ENCODE measurements around the gene MFRP. TPM values are rescaled to one million over a fixed set of nuclear protein-coding genes. Genes with fewer than 3 reads are reported as not detected.
A peak's percentile ranks its signal among the peaks of the same experiment; 100 is the strongest.

The MFRP gene
- total and polyA plus RNA-seq, 9 of the 15 experiments (the other 6 are each of a cell fraction or from before 2014, with no cell fraction given), result not detected

DNA sequence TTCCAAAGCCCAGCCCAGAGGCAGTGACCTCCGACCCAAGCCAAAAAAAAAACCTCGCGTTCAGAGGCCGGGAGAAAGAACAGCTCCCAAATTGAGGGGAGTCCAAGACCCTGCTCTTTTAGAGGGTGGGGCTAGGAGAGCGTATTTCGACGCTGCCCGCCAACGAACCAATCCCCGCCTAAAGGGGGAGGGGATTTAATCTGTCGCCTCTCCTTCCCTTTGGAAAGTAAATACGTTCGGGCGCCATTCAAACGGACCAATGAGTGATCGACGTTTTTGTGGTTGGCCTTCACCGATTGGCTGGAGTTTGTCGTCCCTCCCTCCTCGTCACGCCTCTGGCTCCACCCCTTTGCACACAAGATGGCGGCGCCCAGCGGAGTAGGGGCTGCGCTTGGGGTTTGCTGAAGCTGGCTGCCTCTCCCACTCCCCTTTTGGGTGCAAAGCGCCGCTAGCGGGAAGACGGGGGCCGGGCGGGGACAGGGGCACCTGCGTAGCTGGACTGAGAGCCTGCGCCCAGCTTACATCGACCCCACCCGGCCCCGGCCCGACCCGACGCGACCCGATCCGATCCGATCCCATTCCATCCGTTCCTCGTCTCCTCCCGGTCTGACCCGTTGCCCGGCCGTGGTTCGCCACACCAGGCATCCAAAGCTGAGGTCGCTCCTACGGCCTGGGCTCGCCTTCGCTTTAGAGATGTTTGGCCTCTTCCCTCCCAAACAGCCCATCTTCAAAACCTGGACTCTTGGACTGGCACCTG, 12.2 kb downstream of the MFRP start, which contains the start of gene RNF26:
Gene RNF26, plus strand, starts transcription at position 354 of the 757 bp plus-strand sequence. CDS start 596 bp downstream, outside the sequence.
- BruUV-seq (replicated peaks), result no TSS peak
- ATAC-seq, result peak; percentile 92
- TF ChIP-seq, protein P1, sequence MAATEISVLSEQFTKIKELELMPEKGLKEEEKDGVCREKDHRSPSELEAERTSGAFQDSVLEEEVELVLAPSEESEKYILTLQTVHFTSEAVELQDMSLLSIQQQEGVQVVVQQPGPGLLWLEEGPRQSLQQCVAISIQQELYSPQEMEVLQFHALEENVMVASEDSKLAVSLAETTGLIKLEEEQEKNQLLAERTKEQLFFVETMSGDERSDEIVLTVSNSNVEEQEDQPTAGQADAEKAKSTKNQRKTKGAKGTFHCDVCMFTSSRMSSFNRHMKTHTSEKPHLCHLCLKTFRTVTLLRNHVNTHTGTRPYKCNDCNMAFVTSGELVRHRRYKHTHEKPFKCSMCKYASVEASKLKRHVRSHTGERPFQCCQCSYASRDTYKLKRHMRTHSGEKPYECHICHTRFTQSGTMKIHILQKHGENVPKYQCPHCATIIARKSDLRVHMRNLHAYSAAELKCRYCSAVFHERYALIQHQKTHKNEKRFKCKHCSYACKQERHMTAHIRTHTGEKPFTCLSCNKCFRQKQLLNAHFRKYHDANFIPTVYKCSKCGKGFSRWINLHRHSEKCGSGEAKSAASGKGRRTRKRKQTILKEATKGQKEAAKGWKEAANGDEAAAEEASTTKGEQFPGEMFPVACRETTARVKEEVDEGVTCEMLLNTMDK (IDR thresholded peaks at IDR 0.05; ENCODE audit: borderline replicate concordance, insufficient read depth, low read depth, low read length, poor library complexity, severe bottlenecking), result no peak
- TF ChIP-seq NFYB (IDR thresholded peaks at IDR 0.05; ENCODE audit: extremely low read depth, insufficient read length) (peak; percentile 93), FOXM1 (IDR thresholded peaks at IDR 0.05; ENCODE audit: low read depth) (peak; percentile 100), FOXM1 (CRISPR knock-in tag; IDR thresholded peaks at IDR 0.05; ENCODE audit: low read depth) (peak; percentile 100), CBX8 (IDR thresholded peaks at IDR 0.05; ENCODE audit: borderline replicate concordance, extremely low read depth, low read depth, low read length, poor library complexity, severe bottlenecking) (no peak), TOE1 (IDR thresholded peaks at IDR 0.05; ENCODE audit: borderline replicate concordance) (peak; percentile 25; the same call in 1 of the 2 replicates), TOE1 (CRISPR knock-in tag; IDR thresholded peaks at IDR 0.05; ENCODE audit: borderline replicate concordance, low read depth) (no peak), SUPT5H (IDR thresholded peaks at IDR 0.05) (peak; percentile 82), TSC22D4 (tag; IDR thresholded peaks at IDR 0.05) (no peak), POLR2A (conservative IDR thresholded peaks at IDR 0.05) (peak; percentile 87), EP400 (IDR thresholded peaks at IDR 0.05) (peak; percentile 86), KAT8 (IDR thresholded peaks at IDR 0.05; ENCODE audit: low read depth) (peak; percentile 19; the same call in 1 of the 2 replicates), DNMT1 (IDR thresholded peaks at IDR 0.05) (no peak), KDM5B (IDR thresholded peaks at IDR 0.05; ENCODE audit: insufficient replicate concordance, low read depth, low read length) (peak; percentile 72), CHD2 (IDR thresholded peaks at IDR 0.05; ENCODE audit: low read depth, low read length) (peak; percentile 68; the same call in 1 of the 2 replicates), NFIC (IDR thresholded peaks at IDR 0.05) (peak; percentile 49; the same call in 1 of the 2 replicates)
- TF ChIP-seq, protein P2, sequence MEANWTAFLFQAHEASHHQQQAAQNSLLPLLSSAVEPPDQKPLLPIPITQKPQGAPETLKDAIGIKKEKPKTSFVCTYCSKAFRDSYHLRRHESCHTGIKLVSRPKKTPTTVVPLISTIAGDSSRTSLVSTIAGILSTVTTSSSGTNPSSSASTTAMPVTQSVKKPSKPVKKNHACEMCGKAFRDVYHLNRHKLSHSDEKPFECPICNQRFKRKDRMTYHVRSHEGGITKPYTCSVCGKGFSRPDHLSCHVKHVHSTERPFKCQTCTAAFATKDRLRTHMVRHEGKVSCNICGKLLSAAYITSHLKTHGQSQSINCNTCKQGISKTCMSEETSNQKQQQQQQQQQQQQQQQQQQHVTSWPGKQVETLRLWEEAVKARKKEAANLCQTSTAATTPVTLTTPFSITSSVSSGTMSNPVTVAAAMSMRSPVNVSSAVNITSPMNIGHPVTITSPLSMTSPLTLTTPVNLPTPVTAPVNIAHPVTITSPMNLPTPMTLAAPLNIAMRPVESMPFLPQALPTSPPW (CRISPR knock-in tag; IDR thresholded peaks at IDR 0.05), result peak; percentile 29; the same call in 1 of the 2 replicates
- TF ChIP-seq, protein P3, sequence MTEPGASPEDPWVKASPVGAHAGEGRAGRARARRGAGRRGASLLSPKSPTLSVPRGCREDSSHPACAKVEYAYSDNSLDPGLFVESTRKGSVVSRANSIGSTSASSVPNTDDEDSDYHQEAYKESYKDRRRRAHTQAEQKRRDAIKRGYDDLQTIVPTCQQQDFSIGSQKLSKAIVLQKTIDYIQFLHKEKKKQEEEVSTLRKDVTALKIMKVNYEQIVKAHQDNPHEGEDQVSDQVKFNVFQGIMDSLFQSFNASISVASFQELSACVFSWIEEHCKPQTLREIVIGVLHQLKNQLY (CRISPR knock-in tag; conservative IDR thresholded peaks at IDR 0.05), result no peak

More for the DNA sequence above, 12.2 kb downstream of the MFRP start, which contains the start of gene RNF26:
- no peaks in the 10 kb centered on the region for H3K9me1 ChIP-seq (ENCODE audit: control insufficient read depth, insufficient read depth, low read length)
- ChIA-PET POLR2A (interaction anchor here (0.6 to 1.0 kb wide), 4 partner anchors 11 to 1612 kb away, joined by 4 to 6 read pairs (median 4); partner anchors contain the start of gene MCAM), CTCF (ENCODE audit: low intra/inter-chr PET ratio) (no interaction called here)
- peak within 1 kb of the TSS; percentile 61 for H3K4me3 ChIP-seq
- in situ Hi-C loops (cut with MboI) (no loop called here), intact Hi-C loops (cut with micrococcal nuclease) (no loop called here)
- peaks cover 17% of the 10 kb centered on the region; the same call in 1 of the 3 replicates for H3K36me3 ChIP-seq (ENCODE audit: control insufficient read depth, insufficient read depth, low read length)
- H3K9me3 ChIP-seq (replicated peaks; ENCODE audit: control insufficient read depth, insufficient read depth, low read depth, low read length), result no peaks in the 10 kb centered on the region
- FAIRE-seq (peak; percentile 100), DNase-seq (ENCODE audit: extremely low read depth in 1 of 4, low spot score in 3 of 4) (peak; percentile 98 to 100 (median 99))
- H3K27ac ChIP-seq (ENCODE audit: extremely low read depth, low read depth, low read length), result peak within 1 kb of the TSS; percentile 76
- peaks cover 30% of the 10 kb centered on the region for H3K79me2 ChIP-seq (ENCODE audit: control insufficient read depth, insufficient read depth, low read length)
- H3K4me1 ChIP-seq (replicated peaks in 1 of 2; ENCODE audit: control insufficient read depth in 2 of 2, insufficient read depth in 2 of 2, low read length in 2 of 2), result peaks cover 20 to 44% of the 10 kb centered on the region in 2 experiments; a peak in 4 of 5 replicates
- WGBS (ENCODE audit: insufficient coverage, low coverage, missing lambda C conversion rate), result 1% methylated on average over 42 of the region's 54 CpGs
- H2AFZ ChIP-seq (ENCODE audit: low read depth, low read length), result peak within 1 kb of the TSS; percentile 93
- H3K9ac ChIP-seq (ENCODE audit: insufficient read depth in 1 of 2, low read depth in 2 of 2, low read length in 2 of 2), result peak within 1 kb of the TSS; percentile 88 to 97
- H3K4me2 ChIP-seq (ENCODE audit: insufficient read depth, low read length), result peak within 1 kb of the TSS; percentile 95
- H4K20me1 ChIP-seq (replicated peaks; ENCODE audit: control insufficient read depth, insufficient read depth, low read length), result no peaks in the 10 kb centered on the region
- H3K27me3 ChIP-seq (ENCODE audit: control insufficient read depth in 2 of 2, insufficient read depth in 2 of 2, low read length in 2 of 2), result no peaks in the 10 kb centered on the region

Data from K562 (cell line).